Right forelimb (tissue), 1 donor: ENCODE data around the gene CORIN.

ENCODE experiments used
- DNase-seq: peaks from one replicate; pipeline ENCODE4 v3.0.0-alpha.2; 2018

Gene CORIN

GRCh38 chr4:47837908-47838294 is at the start of gene CORIN:
TSS of gene CORIN (minus strand) at chr4:47838067. CDS start at chr4:47837949, 118 bp downstream.
- no peak for DNase-seq

GRCh38 chr4:47882228-47882627 is 44.4 kb upstream of the CORIN start:
- DNase-seq = no peak

GRCh38 chr4:47879458-47879857 is 41.6 kb upstream of the CORIN start:
- DNase-seq = no peak

- DNase-seq = no peak
Observed at GRCh38 chr4:47876784-47877546, 39.1 kb upstream of the CORIN start.

- no peak for DNase-seq
Observed at GRCh38 chr4:47876310-47876709, 38.4 kb upstream of the CORIN start.

GRCh38 chr4:47873877-47874541 is 36.1 kb upstream of the CORIN start:
- no peak for DNase-seq

GRCh38 chr4:47863486-47863885 is 25.6 kb upstream of the CORIN start:
- DNase-seq = no peak

- DNase-seq = no peak
Observed at GRCh38 chr4:47862297-47862696, 24.4 kb upstream of the CORIN start.

GRCh38 chr4:47860305-47860704 is 22.4 kb upstream of the CORIN start:
- no peak for DNase-seq

GRCh38 chr4:47858006-47858405 is 20.1 kb upstream of the CORIN start:
- no peak for DNase-seq

- no peak for DNase-seq
Observed at GRCh38 chr4:47856713-47857112, 18.8 kb upstream of the CORIN start.

- no peak for DNase-seq
Observed at GRCh38 chr4:47855350-47855749, 17.5 kb upstream of the CORIN start.

- DNase-seq = no peak
Observed at GRCh38 chr4:47852136-47852535, 14.3 kb upstream of the CORIN start.

- no peak for DNase-seq
Observed at GRCh38 chr4:47849466-47849865, 11.6 kb upstream of the CORIN start.

GRCh38 chr4:47848041-47848440 is 10.2 kb upstream of the CORIN start:
- no peak for DNase-seq

GRCh38 chr4:47842985-47843384 is 5.1 kb upstream of the CORIN start:
- DNase-seq = no peak

GRCh38 chr4:47840291-47840690 is 2.4 kb upstream of the CORIN start:
- DNase-seq = no peak

GRCh38 chr4:47839259-47839658 is 1.4 kb upstream of the CORIN start:
- DNase-seq = no peak

GRCh38 chr4:47838445-47838844 is 578 bp upstream of the CORIN start:
- DNase-seq = no peak

- DNase-seq = peak; percentile 68
Observed at GRCh38 chr4:47837094-47837907, 566 bp downstream of the CORIN start.

- peak; percentile 81 for DNase-seq
Observed at GRCh38 chr4:47836641-47837093, 1.2 kb downstream of the CORIN start.

- DNase-seq = no peak
Observed at GRCh38 chr4:47835494-47835893, 2.4 kb downstream of the CORIN start.

- DNase-seq = no peak
Observed at GRCh38 chr4:47831026-47831679, 6.7 kb downstream of the CORIN start.
